HG03521 (cell line): Measurements from ENCODE around the gene BNC2.

ENCODE experiments used
- ATAC-seq: cut with Tn5 transposase; IDR thresholded peaks from one replicate; pipeline ENCODE4 v1.9.1; 2021; ENCODE audit warnings: mild to moderate bottlenecking, moderate library complexity; ENCODE audit not compliant: unreplicated experiment

BNC2 gene

DNA sequence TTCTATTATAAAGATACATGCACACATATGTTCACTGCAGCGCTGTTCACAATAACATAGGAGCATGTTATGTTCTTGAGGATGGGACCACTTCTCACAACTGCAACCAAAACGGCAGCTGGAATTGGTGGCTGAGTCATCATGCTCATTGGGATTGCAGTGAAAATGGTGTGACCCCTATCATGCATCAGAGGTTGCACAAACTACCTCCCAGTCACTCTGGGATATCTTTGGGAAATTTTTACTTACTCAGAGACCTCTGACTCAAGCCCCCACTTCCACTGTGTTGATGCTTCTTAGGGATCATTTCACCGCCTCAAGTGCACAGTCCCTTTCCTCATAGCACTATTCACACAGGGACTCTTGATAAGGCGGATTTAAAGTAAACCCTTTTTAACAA is 474.1 kb downstream of the BNC2 start:
- no peak for ATAC-seq

DNA sequence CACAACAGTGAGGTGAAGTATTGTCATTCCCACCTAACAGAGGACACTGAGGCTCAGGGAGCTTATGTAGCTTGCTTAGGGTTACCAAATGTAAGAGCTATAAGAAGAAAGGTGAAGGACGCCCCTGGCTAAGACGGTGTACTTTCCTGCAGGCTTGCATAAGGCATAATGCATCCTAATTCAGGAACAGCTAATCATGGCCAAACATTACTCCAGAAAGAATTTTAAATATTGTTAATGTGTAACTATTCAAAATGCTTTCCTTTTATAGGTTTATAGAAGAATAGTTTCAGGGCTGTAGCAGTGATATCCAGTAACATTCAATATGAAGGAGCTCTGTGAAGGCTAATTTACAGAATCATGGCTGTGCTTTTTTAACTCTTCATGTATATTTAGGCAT is 479.1 kb downstream of the BNC2 start:
- no peak for ATAC-seq

DNA sequence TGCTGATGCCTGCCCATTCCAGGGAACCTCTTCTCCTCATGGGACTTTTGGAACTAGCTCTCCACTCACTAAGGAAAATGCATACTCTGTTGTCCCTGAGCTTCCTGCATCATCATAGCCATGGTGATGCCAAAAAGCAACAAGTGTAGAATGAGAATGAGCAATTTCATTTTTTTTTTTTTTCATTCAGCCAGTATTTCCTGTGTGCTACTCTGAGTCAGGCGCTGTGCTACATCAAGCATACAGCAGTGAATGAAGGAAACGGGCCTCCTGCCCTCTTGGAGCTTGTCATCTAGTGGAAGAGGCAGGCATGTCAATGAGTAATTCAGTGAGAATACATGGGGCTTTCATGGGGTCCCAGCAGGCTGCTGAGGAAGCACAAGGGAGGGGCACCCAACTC is 483.1 kb downstream of the BNC2 start:
- no peak for ATAC-seq

DNA sequence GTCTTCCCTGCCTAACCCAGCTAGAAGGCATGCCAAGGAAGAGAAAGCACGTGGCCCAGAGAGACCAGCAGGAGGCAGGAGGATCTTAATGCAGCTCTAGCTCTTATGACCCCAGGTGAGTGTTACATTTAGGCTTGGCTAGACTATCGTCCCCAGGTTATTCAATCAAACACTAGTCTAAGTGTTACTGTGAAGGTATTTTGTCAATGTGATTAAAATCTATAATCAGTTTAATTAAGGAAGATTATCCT is 483.7 kb downstream of the BNC2 start:
- no peak for ATAC-seq

DNA sequence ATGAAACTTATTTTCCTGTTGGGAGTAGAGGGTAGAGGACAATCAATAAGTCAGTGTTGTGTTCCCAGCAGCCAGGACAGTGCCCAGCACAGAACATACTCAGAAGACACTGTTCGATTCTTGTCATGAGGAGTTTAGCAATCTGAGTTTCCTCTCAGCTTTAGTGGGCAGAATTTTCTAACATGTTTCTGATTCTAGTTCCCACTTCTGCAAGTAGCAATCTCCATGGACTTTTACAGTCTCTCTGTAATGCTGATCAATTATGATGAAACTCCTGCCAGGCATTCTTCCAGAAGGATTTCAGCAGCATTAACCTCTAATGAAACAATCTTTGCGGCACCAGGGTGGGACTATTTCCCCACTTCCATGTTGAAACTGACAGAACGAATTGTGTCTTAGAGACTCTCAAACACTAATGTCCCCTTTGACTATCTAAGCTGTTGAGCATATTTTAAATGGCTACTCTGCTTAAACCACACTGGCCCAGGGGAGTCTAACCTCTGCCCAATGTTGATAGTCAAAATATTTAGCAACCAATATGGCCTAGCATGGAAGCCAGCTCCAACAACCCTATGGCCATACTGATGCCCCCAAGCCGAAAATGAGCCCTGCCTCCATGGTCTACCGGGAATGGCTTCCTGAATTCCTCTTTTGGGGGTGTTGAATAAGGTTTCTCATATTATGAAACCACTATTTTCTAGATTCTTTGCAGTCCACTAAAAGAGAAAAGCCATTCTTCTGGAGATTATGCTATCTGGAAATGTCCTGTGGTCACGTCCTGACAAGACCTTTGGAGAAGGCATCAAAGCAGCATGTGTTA is 484.3 kb downstream of the BNC2 start:
- ATAC-seq: no peak

DNA sequence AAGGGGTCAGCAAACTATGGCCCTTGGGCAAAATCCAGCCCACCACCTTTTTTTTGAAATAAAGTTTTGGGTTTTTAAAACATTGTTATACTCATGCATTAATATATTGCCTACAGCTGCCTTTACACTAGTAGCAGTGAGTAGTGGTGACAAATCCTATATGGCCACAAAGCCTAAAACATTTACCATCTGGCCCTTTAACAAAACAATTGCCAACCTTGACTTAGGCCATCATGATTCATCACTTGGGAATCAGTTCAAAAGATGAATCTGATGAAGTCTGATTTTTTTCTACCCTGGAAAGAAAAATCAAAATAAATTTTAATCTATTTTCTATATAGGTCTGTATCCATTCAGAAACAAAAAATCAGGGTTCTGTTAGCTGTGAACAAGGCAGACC is 484.9 kb downstream of the BNC2 start:
- no peak for ATAC-seq

DNA sequence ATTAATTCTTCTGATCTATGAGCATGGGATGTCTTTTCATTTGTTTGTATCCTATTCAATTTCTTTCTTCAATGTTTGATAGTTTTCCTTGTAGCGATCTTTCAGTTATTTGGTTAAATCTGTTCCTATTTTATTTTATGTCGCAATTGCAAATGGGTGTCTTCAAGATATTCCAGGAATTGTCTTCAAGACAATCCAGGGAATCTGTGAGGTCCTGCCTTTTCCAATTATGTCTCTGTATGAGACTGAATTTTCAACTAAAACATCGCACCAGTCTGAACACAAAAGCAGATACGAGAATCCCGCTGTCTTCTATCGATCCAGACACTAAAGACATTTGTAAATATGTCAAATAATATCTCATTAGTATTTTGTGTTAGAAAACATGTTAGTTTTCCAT is 485.5 kb downstream of the BNC2 start:
- no peak for ATAC-seq

DNA sequence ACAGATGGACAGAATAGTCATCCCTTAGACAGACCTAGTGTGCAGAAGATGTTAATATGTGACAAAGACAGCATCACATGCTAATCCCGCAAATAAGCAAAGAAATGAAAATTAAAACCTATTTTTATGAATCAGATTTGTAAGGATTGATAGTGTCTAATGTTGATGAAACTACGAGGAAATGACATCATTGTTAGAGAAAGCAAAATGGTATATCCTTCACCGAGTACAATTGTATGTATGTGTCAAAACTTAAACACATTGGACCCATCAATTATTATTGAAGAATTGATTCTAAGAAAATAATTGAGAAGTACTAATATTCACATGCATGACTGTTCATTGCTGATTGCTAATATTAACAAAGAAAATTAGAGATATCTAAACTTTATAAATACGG is 493.2 kb downstream of the BNC2 start:
- no peak for ATAC-seq

DNA sequence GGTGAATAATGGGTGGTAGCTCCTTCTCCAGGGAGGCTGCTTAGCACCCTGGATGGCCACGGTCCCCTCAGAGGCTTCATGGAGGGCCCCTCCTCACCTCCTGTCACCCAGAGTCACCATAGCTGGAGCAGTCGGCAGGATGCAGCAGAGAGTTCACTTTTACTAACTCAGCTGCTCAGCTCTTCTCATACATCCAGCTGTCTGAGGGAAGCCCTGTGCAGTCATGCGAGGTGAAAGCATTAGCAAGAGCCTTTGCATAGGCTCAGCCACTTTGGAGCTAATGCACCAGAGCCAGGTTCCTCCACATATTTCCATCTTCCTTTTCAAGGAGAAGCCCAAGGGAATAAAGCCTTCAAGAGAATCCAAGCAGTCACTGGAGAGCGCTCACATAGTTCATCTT is 499.2 kb downstream of the BNC2 start:
- ATAC-seq: no peak

DNA sequence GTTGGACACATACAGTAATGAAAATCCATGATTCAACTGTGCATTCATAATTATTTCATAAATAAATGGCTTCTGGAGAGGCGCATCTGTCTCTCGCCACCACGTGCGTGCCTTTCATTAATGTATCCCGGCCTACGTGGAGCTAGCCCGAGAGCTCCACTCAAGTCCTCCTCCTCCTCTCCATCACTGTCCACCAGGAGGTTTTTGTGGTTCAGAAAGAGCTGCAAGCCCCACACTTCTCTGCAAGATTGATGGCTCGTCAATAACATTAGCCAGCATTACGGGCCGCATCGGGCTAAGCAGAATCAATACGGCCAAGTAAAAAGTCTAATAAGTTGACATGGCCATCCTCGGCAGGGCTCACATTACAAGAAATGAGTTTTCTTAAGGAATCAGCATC is 499.8 kb downstream of the BNC2 start:
- no peak for ATAC-seq

DNA sequence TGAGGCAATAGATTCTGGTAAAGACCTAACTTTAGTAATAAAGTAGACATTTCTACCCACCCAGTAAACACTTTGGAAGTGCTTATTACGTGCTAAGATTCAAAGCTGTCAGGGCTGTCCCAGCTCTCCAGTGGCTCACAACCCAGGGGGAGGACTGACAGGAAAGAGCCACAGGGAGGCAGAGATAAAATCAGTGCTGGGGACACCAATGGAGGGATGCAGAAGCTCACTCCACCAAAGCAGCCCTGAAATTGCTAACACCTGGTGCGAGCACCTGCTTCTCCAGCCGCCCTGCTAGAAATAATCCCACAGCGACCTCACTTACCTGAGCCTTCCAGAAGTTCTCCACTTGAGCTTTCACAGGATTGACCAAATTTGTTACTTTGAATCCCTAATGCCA is 501.0 kb downstream of the BNC2 start:
- no peak for ATAC-seq

DNA sequence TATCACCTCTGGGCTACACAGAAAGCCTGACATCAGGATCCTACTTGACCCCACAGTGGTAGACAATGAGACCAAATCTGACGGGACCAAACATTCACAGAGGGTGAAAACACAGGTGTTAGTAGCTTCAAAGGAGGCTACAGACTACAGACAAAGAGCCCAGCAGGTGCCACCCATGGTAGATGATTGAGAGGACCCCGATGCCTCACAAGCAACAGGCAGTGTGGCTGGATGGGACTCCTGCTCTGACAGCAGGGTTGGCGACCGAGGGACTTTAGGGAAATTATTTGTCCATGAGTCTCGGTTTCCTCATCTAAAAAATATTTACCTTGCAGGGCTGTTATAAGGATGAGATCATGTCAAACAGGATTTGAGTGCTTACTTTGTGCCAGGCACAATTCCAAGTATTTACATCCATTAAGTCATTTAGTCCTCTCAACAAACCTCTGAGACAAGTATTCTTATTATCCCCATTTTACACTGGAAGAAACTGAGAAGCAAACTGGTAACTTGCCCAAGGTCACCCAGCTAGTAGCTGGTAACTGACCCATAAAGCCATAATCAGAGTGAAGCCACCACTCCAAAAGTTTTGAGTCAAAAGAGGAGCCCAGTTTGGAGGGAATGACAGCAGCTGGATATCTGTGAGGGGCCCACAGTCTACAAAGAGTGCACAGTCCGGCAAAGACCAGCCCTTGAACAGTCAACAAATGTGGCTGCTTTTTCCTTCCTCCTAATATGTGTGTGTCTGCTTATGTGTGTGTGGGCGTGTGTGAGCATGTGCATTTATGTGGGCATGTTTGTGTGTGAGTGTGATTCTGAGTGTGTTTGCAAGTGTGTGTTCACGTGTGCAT is 502.0 kb downstream of the BNC2 start:
- no peak for ATAC-seq

DNA sequence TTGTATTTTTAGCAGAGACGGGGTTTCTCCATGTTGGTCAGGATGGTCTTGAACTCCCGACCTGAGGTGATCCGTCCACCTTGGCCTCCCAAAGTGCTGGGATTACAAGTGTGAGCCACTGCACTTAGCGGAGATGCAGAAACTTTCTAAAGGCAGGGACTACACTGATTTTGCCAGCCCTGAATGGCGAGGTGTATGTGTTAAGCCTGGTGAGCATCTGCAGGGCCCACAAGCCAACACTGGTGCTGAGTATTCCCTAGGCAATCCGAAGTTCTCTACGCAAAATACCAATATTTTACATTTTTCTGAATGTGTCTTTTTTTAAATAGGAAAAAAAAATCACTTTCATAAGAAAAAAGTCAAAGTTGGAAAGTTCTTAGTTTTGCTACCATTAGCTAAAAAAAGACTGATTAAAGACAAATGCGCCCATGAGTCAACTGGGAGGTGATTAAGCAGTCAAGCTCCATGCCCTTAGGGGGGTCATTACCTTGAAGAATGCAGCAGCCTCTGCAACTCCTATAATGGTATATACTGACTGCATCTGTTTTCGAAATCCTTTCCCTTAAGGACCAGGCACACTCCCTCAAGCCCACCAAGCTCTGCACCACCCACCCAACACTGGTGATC is 502.8 kb downstream of the BNC2 start:
- no peak for ATAC-seq

DNA sequence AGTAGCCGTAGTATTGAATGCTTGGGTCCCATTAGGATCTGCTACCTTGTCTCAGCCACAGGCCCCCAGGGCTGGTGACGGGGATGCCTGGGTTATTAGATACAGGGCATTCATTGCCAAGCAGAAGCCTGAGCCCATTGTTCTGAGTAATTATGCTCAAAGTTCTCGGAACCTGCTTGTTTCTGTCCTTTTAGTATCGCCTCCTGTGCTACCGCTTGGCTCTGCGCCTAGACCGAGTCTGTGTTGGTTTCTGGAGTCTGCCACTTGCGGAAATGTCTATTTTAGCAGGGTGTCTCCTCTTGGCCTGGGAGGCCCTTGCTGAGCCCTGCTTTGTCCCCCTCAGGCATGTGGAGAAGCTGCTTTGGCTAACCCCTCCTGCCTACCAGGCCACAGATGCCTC is 506.1 kb downstream of the BNC2 start:
- ATAC-seq: no peak

DNA sequence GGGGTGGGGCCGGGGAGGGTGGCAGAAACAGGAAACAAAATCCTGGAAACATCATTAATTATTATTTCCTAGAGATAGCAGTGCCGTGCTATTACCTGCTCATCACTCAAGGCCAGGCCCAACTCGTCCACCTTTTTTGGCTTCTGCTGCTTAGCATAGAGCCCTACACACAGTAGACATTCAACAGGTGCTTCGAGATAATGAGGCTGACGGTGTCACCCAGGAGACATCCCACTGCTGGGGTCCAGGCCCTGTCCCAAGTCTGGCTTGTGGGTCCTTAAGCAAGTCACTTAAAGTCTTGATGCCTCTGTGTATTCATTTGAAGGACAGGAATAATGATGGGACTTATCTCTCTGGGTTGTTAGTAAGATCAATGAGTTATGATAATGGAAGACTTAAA is 506.6 kb downstream of the BNC2 start:
- ATAC-seq: no peak

DNA sequence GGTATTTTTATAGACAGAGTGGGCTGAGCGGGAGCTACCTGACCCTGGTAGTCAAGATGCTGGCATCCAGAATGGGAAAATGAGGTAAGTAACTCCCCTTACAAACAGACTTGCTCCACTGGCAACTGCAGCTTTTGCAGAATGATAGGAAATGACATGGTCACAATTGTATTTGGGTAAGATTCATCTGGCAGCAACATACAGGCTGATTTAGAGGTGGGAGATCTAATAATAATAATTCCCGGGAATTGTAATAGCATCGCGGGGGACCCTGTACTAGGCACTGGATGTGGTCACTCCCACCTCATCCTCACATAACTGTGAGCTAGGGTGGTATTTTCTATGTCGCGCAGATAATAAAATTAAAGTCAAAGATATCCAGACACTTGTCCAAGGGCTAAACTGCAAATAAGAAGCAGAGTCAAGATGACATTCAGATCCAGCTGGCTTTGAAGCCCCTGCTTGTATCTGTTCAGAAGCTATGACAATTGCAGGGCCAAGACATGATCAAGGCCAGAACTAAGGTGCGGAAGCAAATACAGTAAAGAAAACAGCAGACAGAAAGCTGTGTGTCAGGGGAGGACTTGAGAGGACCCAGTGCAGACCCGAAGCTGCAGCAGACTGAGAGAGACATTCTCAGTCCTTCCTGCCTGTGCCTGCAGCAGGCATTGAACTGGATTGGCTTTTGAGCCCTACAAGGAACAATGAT is 507.2 kb downstream of the BNC2 start:
- no peak for ATAC-seq

DNA sequence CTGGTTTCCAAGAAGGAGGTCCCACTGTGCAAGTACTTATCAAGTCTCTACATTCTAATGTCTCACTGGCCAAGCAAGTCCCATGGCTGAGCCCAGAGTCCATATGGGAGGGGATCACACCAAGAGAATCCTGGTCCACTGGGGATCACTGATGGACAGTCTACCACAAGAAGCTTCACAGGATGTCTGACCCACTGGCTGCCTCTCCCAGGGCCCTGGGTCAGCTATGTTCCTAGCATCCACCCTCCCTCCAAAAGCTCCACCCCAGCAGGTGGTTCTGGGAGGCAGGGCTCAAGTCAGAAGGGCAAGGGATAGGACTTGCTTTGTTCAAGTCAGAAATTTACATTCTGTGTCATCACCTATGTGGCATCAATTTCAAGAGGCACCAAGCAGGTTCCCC is 508.5 kb downstream of the BNC2 start:
- ATAC-seq: no peak

DNA sequence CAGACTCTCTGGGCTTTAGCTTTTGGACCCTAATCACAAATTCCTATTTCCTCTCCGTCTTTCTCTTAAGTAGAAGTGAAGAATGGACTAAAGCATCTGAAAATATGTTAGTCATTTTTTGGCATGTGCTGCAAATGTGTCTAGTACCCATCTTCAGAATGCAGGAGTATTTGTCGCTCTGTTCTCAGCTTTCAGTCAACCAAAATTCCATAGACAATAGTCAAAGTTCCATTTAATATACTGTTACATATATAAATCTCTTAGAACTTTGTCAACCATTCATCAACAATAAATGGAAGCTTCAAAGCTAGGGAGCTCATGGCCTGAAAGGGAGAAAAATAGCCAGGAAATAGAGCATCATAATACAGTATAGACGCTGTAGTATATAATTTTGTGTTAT is 509.4 kb downstream of the BNC2 start:
- no peak for ATAC-seq

DNA sequence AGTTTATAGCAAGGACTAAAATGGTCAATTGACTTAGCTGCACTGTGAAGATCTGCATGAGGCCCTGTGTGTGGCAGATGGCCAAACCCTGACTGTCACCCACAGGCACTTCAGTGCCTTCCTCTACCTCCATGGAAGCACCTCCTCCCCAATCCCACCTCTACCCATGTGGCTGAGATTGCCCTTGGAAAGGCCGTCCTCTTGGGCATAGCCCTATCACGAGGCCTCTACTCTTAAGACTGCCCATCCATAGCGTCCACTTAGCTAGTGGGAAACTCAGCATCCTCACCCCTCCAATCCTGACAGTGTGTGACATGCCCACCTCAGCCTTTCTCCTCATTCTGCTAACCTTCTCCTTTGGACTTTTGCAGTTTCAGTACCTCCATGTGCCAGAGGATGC is 510.2 kb downstream of the BNC2 start:
- no peak for ATAC-seq
